Measurements from ENCODE around the gene LMF1.

DNA sequence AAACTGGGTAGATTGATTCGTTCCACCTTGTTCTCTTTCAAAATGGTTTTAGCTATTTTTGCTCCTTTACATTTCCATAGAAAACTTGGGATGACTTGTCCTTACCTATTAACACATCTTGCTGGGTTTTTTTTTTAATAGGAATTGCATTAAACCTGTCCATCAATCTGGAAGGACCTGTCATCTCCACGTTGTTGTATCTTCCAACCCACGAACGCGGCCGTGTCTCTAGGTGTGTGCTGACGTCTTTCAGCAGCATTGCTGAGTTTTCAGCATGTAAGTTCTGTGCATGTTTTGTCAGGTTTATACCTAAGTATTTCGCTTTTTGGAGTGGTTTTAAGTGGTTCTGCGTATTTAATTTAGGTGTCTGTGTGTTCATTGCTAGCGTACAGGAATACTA, 109.9 kb downstream of the LMF1 start:
- TF ChIP-seq POLR2AphosphoS5 (IDR thresholded peaks at IDR 0.05; ENCODE audit: insufficient read depth in 1 of 2, low read depth in 1 of 2) (no peak), POLR2A (IDR thresholded peaks at IDR 0.05) (no peak)
- TF ChIP-seq, protein P1, sequence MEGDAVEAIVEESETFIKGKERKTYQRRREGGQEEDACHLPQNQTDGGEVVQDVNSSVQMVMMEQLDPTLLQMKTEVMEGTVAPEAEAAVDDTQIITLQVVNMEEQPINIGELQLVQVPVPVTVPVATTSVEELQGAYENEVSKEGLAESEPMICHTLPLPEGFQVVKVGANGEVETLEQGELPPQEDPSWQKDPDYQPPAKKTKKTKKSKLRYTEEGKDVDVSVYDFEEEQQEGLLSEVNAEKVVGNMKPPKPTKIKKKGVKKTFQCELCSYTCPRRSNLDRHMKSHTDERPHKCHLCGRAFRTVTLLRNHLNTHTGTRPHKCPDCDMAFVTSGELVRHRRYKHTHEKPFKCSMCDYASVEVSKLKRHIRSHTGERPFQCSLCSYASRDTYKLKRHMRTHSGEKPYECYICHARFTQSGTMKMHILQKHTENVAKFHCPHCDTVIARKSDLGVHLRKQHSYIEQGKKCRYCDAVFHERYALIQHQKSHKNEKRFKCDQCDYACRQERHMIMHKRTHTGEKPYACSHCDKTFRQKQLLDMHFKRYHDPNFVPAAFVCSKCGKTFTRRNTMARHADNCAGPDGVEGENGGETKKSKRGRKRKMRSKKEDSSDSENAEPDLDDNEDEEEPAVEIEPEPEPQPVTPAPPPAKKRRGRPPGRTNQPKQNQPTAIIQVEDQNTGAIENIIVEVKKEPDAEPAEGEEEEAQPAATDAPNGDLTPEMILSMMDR (IDR thresholded peaks at IDR 0.05) = no peak

All from vagina (tissue), 2 donors.